Suppressor macrophage treated with lipopolysaccharide for 4 hours (primary cell): ENCODE data around the gene USH1C.

Experiments used
- DNase-seq: peaks from one replicate; pipeline ENCODE4 v3.0.0-alpha.2; 2020

The USH1C gene

GRCh38 chr11:17460406-17460805 lies 83.8 kb downstream of the USH1C start:
- DNase-seq: no peak

DNA sequence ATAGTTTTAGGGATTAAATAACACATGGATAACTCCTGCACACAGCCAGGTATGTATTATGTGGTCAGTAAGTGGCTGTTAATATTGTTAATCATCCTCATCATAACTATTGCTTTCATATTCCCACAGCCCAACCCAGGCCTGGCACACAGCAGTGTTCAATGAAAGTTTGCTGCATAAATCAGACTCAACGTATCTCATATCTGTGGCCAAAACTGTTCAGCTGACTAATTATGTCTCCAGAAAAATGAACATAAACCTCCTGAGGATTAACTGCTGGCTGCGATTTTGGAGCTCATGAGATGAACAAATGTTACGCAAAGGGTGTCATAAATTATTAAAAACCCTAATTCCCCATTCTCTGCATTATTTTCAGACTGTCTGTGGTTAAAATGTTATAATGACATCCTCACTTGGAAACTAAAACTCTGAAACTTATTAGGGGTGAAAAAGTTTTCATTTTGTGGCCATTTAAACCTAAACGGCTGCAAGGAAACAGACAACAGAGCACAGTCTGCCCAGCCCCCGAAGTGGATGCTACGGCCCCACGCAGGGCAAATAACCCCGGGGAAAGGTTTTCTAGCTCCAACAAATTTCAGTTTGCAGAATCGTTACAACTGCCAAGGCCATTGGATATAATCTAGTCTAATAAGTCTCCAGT lies 84.8 kb downstream of the USH1C start:
- DNase-seq: no peak

DNA sequence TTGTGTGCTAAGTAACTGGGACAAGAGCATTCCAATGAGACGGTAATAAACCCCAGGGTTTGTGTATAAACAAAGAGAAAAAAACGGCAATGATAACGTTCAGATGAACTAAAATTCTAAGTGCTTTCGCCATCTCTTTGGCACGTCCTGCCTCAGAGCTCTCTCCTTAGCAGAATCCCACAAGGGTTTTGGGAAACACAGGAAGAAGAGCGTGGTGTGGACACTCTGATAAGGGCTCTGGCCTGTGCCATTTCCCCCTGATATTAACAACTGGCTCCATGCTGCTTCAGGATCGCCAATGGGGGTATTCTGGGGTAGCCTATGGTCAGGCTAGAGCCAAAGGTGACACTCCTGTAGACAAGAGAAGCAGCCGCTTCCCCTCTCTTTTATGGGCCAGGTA lies 85.9 kb downstream of the USH1C start:
- no peak for DNase-seq

GRCh38 chr11:17457396-17458173 lies 86.6 kb downstream of the USH1C start:
- no peak for DNase-seq

GRCh38 chr11:17452668-17453067 lies 91.5 kb downstream of the USH1C start:
- no peak for DNase-seq

DNA sequence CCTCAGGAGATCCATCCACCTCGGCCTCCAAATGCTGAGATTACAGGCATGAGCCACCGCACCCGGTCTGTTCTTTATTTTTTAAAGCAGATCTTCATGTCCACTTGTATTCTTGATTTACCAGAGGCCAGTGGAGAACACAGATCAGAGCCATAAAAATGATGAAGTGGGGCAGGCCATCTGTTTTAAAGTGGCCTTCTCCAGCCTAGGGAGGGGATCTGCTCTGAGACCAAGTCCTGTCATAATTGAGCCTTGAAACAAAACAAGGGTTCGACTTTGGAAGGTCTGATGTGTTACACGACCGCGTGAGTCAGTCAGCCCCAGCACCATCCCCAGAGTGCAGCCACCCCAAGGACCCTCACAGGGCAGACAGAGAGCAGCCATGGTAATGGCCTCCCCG lies 95.1 kb downstream of the USH1C start:
- no peak for DNase-seq

DNA sequence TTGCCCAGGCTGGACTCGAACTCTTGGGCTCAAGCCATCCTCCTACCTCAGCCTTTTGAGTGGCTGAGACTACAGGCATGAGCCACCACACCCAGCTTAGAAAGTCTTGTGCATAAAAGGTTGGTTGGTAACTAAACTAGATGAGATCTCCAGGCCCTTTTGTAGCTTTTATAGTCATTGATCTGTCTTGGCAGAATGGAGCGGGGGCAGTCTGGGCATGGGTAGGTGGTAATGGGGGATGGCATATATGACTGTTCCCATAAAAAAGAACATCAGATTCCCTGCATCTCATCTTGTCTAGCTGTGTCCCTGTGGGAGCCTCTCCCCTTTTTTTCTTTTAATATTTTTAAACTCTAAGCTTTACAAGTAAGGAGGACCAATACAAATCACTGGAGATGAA lies 97.7 kb downstream of the USH1C start:
- no peak for DNase-seq

DNA sequence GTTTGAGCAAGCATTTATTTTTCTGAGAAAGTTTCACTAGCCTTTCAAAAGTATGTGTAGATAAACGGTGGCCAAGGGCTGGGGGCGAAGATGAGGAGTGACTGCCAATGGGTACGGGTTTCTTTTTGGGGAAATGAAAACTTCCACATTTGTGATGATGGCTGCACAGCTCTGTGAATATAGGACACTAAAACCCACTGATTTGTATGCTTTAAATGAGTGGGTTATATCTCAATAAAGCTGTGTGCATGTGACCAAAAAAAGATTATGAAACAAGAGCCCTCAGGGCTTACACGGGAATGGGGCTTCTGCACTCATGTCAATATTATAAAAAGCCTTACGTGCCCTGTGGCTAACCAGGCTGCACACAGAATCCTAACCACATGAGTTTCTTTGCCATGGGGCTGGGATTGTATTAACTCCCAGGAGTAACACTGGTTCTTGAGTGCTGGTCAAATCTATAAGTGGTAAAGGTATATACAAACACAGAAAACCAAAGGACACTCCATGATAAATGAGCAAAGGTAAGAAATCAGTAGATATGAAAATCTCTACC lies 98.9 kb downstream of the USH1C start:
- DNase-seq: no peak

GRCh38 chr11:17443926-17444690 lies 100.1 kb downstream of the USH1C start:
- DNase-seq: no peak
